MV-4-11 (cell line): ENCODE results near the gene PTPRS.

Experiments used
- DNase-seq: peaks from one replicate; lab custom pipeline; 2025; lab: John Stamatoyannopoulos, UW

The PTPRS gene

GRCh38 chr19:5308451-5309437 is 31.9 kb downstream of the PTPRS start:
- no peak for DNase-seq

- no peak for DNase-seq
Measured at GRCh38 chr19:5307655-5308054, 33.0 kb downstream of the PTPRS start.

DNA sequence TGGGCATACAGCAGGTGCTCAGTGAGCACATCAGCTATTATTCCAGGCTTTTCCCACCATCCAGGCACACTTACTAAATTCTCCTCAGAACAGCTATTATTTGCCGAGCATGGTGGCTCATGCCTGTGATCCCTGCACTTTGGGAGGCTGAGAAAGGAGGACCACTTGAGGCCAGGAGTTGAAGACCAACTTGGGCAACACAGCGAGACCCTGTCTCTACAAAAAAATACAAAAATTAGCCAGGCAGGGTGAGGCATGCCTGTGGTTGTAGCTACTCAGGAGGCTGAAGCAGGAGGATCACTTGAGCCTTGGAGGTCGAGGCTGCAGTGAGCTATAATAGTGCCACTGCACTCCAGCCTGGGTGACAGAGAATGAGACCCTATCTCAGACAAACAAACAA is 35.4 kb downstream of the PTPRS start:
- no peak for DNase-seq

- no peak for DNase-seq
Measured at GRCh38 chr19:5304486-5304885, 36.1 kb downstream of the PTPRS start.

- no peak for DNase-seq
Measured at GRCh38 chr19:5303208-5303607, 37.4 kb downstream of the PTPRS start.

- no peak for DNase-seq
Measured at GRCh38 chr19:5302396-5302795, 38.2 kb downstream of the PTPRS start.

GRCh38 chr19:5299137-5299536 is 41.5 kb downstream of the PTPRS start:
- DNase-seq = no peak

DNA sequence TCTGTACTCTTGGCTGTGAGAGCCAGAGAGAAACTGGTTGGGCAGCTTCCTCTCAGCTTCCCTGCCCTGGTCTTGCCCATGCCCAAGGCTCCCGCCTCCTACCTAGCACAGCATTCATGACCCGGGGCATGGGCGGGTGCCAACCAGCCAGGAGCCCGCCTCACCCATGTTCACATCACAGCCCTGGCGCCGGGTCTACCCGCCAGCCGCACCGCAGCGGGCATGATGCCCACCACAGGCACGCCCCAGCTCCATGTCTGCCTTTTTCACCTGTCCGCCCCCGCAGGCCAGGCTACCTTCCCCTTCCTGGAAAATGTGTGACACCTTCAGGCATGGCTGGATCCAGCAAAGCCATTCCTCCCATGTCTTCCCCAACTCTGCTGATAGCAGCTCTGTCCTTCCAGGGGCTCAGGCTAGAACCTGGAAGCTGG is 42.1 kb downstream of the PTPRS start:
- DNase-seq = no peak

DNA sequence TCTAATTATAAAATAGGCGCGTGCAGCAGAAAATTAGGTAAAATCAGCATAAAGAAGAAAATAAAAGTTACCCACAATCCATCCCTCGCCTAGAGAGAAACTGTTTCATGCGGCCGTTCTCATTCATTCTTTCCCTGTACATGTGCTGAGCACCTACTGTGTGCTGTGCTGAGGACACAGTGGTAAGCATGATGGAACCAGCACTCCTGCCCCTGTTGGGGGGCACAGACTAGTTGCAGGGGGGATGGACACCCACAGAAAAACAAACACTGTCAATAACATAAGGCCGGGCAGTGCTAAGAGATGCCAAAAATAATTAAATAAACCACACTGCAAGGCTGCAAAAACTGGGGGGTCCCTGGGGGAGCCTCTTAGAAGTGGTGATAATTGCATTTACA is 43.3 kb downstream of the PTPRS start:
- DNase-seq = no peak

DNA sequence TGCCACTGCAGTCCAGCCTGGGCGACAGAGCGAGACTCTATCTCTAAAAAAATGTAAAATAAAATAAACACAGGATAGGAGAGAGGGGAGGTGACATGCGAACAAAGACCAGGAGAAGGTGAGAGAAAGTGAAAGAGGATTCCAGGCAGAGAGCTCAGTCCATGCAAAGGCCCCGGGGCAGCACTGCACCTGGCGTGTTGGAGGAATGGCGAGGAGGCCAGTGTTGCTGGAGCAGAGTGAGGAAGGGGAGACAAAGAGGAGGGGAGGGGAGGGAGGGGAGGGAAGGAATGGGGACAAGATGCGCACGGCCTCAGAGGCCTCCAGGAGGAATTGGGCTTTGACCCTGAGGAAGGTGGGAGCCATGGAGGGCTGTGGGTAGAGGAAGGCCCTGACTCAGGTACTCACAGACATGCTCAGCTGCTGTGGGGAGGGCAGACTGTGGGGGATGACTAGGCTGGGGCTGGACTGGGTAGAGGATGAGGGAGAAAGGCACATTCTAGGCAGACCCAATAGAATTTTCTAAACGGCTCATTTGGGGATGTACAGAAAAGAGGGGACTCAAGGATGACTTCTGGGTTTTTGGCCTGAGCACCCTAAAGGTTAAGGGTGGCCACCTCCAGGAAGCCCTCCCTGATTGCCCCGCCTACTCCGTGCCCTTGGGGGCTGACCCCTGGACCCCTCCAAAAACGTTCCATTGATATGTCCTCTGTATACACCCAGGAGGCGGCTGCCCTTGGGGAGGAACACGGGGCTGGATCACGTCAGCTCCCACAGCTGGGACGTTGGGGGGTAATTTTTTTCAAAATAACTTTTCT is 43.9 kb downstream of the PTPRS start:
- DNase-seq = no peak

GRCh38 chr19:5296021-5296420 is 44.6 kb downstream of the PTPRS start:
- DNase-seq = no peak

DNA sequence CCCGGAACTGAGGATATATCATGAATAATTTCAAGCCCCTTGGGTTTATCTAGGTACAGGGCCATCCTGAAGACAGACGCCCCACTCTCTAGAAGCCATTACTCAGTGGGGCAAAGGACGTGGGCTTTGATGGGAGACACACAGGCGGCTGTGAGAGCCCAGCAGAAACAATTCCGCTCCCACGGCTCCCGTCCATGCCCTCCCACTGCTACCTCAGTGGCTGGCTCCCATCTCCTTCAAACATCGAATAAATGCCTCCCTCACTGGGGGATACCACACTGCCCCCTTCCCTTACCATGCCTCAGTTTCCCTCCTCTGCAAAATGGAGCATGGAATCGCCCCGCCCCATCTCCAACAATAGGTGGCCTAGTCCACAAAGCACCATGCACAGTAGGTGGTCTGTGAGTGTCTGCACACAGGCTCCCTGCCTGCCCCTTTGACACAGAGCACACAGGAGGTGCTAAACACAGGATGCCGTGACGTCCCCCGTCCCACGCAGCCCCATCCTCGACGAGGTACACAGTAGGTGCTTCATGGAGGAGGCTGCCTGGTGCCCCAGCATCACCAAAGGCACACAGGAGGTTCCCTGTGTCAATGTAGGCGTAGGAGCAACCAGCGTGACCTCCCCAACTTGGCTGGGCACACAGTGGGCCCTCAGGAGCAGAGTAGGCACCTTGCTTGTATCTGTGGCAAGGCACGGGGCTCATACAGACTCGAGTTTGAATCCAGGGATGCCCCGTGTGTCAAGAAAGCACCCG is 46.0 kb downstream of the PTPRS start:
- no peak for DNase-seq

- DNase-seq = no peak
Measured at GRCh38 chr19:5293612-5294378, 46.8 kb downstream of the PTPRS start.

GRCh38 chr19:5292822-5293611 is 47.6 kb downstream of the PTPRS start:
- no peak for DNase-seq

GRCh38 chr19:5292453-5292821 is 48.2 kb downstream of the PTPRS start:
- no peak for DNase-seq

- DNase-seq = no peak
Measured at GRCh38 chr19:5291588-5292193, 48.9 kb downstream of the PTPRS start.
